ENCODE results near the gene ST3GAL6. TPM values are rescaled to one million over a fixed set of nuclear protein-coding genes. Genes with fewer than 3 reads are reported as not detected.

Gene ST3GAL6
- total RNA-seq, 2 experiments from 2014 or later = 0.44 to 0.45 TPM

DNA sequence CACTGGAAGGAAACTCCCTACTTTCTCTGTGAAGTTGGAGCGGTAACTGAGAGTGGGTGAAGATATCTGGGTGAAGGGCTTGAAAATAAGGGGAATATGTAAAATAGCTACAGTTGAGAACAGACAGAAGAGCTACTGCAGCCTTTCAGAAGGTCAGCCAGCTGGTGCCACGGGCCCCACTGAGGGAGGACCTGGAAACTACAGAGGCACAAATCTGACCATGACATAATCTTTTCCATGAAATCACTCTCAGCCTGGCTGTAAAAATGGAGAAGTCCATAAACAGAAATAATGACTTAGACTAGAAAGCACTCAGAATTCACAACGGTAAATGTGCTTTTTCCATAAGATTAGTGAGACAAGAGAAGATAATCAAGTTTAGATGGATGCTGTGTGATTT lies 46.4 kb downstream of the ST3GAL6 start:
- no peaks in the 10 kb centered on the region for H3K4me1 Mint-ChIP-seq (ENCODE audit: low read depth)

GRCh38 chr3:98811048-98811447 lies 47.9 kb downstream of the ST3GAL6 start:
- no peaks in the 10 kb centered on the region for H3K4me1 Mint-ChIP-seq (ENCODE audit: low read depth)
- H3K27ac Mint-ChIP-seq = no peak overlapping the region
- ATAC-seq (ENCODE audit: poor library complexity) (no peak), DNase-seq (no peak)
- POLR2A ChIA-PET = no interaction called here
- H3K27ac ChIP-seq (ENCODE audit: low read depth in 1 of 2, low read length in 2 of 2) = no peak overlapping the region
- peaks cover 24% of the 10 kb centered on the region for H3K36me3 Mint-ChIP-seq (ENCODE audit: low read depth)
- TF ChIP-seq CTCF (IDR thresholded peaks at IDR 0.05) = no peak
- H3K9me3 ChIP-seq (ENCODE audit: control insufficient read depth in 1 of 2, insufficient read depth in 1 of 2, low read length in 2 of 2) = no peaks in the 10 kb centered on the region
- H3K27me3 Mint-ChIP-seq = no peaks in the 10 kb centered on the region
- H3K4me1 ChIP-seq (ENCODE audit: insufficient read depth, low read length) = no peaks in the 10 kb centered on the region
- CTCF ChIA-PET = no interaction called here
- intact Hi-C loops (cut with DNase I, micrococcal nuclease) = loop anchor here (5.0 to 10.0 kb wide), 2 partner anchors 214 to 974 kb away; no protein-coding TSS in a partner anchor
- H3K4me3 Mint-ChIP-seq = no peak overlapping the region
- no peaks in the 10 kb centered on the region for H3K36me3 ChIP-seq (ENCODE audit: insufficient read depth, low read length)
- H3K4me3 ChIP-seq (ENCODE audit: low read length) = no peak overlapping the region
- H3K27me3 ChIP-seq (ENCODE audit: control insufficient read depth in 1 of 2, insufficient read depth in 2 of 2, low read length in 2 of 2) = no peaks in the 10 kb centered on the region
- no peaks in the 10 kb centered on the region for H3K9me3 Mint-ChIP-seq

More for the DNA sequence above, 46.4 kb downstream of the ST3GAL6 start:
- intact Hi-C loops (cut with DNase I, micrococcal nuclease) = no loop called here
- Histone ChIP-seq H3K27me3 (ENCODE audit: control insufficient read depth in 1 of 2, insufficient read depth in 2 of 2, low read length in 2 of 2) (no peaks in the 10 kb centered on the region), H3K36me3 (ENCODE audit: insufficient read depth, low read length) (no peaks in the 10 kb centered on the region), H3K27ac (ENCODE audit: low read depth in 1 of 2, low read length in 2 of 2) (no peak overlapping the region), H3K4me3 (ENCODE audit: low read length) (no peak overlapping the region), H3K4me1 (ENCODE audit: insufficient read depth, low read length) (no peaks in the 10 kb centered on the region), H3K9me3 (ENCODE audit: control insufficient read depth in 1 of 2, insufficient read depth in 1 of 2, low read length in 2 of 2) (no peaks in the 10 kb centered on the region)
- TF ChIP-seq CTCF (IDR thresholded peaks at IDR 0.05) = no peak
- CTCF ChIA-PET = no interaction called here
- H3K9me3 Mint-ChIP-seq = no peaks in the 10 kb centered on the region
- H3K36me3 Mint-ChIP-seq (ENCODE audit: low read depth) = peaks cover 34% of the 10 kb centered on the region
- POLR2A ChIA-PET = no interaction called here
- no peaks in the 10 kb centered on the region for H3K27me3 Mint-ChIP-seq
- peak in 2 of 14 experiments; percentile 10 to 15 for DNase-seq
- ATAC-seq (ENCODE audit: poor library complexity) = no peak
- H3K27ac Mint-ChIP-seq = no peak overlapping the region
- H3K4me3 Mint-ChIP-seq = no peak overlapping the region

GRCh38 chr3:98812851-98813374 lies 49.8 kb downstream of the ST3GAL6 start:
- Mint-ChIP-seq H3K9me3 (no peaks in the 10 kb centered on the region), H3K27ac (no peak overlapping the region), H3K4me1 (ENCODE audit: low read depth) (no peaks in the 10 kb centered on the region), H3K27me3 (no peaks in the 10 kb centered on the region), H3K4me3 (no peak overlapping the region), H3K36me3 (ENCODE audit: low read depth) (peaks cover 6% of the 10 kb centered on the region)
- ChIA-PET CTCF (interaction anchor here (0.7 kb wide), 1 partner anchor 211 kb away, joined by 3 read pairs; no protein-coding TSS in a partner anchor), POLR2A (no interaction called here)
- TF ChIP-seq CTCF (IDR thresholded peaks at IDR 0.05) = peak; percentile 50
- peak; percentile 29 for ATAC-seq (ENCODE audit: poor library complexity)
- Histone ChIP-seq H3K9me3 (ENCODE audit: control insufficient read depth in 1 of 2, insufficient read depth in 1 of 2, low read length in 2 of 2) (no peaks in the 10 kb centered on the region), H3K36me3 (ENCODE audit: insufficient read depth, low read length) (no peaks in the 10 kb centered on the region), H3K27me3 (ENCODE audit: control insufficient read depth in 1 of 2, insufficient read depth in 2 of 2, low read length in 2 of 2) (no peaks in the 10 kb centered on the region), H3K4me1 (ENCODE audit: insufficient read depth, low read length) (no peaks in the 10 kb centered on the region), H3K4me3 (ENCODE audit: low read length) (no peak overlapping the region), H3K27ac (ENCODE audit: low read depth in 1 of 2, low read length in 2 of 2) (no peak overlapping the region)
- intact Hi-C loops (cut with DNase I, micrococcal nuclease) = loop anchor here (1.0 to 10.0 kb wide), 3 partner anchors 211 to 972 kb away; no protein-coding TSS in a partner anchor
- DNase-seq = peak in 3 of 14 experiments; percentile 11 to 26 (median 13)

Measured in CD4-positive, alpha-beta T cell (primary cell).